Hair follicle dermal papilla cell (primary cell): Measurements from ENCODE around the gene EXO5. TPM values are rescaled to one million over a fixed set of nuclear protein-coding genes. Genes with fewer than 3 reads are reported as not detected.

ENCODE experiments used
- small RNA-seq: library from RNA; depleted of rRNA; stranded (forward); fragments of <200 nt; gene quantifications from one replicate; pipeline ENCODE3, GENCODE V24; 2012
- total RNA-seq: library from RNA; depleted of rRNA; stranded (reverse); fragments of >200 nt; gene quantifications from 2 replicates; pipeline ENCODE4 v1.2.3, GENCODE V29; 2012

EXO5 gene, protein sequence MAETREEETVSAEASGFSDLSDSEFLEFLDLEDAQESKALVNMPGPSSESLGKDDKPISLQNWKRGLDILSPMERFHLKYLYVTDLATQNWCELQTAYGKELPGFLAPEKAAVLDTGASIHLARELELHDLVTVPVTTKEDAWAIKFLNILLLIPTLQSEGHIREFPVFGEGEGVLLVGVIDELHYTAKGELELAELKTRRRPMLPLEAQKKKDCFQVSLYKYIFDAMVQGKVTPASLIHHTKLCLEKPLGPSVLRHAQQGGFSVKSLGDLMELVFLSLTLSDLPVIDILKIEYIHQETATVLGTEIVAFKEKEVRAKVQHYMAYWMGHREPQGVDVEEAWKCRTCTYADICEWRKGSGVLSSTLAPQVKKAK
- 10.7 and 11.0 TPM in 2 replicates for total RNA-seq

DNA sequence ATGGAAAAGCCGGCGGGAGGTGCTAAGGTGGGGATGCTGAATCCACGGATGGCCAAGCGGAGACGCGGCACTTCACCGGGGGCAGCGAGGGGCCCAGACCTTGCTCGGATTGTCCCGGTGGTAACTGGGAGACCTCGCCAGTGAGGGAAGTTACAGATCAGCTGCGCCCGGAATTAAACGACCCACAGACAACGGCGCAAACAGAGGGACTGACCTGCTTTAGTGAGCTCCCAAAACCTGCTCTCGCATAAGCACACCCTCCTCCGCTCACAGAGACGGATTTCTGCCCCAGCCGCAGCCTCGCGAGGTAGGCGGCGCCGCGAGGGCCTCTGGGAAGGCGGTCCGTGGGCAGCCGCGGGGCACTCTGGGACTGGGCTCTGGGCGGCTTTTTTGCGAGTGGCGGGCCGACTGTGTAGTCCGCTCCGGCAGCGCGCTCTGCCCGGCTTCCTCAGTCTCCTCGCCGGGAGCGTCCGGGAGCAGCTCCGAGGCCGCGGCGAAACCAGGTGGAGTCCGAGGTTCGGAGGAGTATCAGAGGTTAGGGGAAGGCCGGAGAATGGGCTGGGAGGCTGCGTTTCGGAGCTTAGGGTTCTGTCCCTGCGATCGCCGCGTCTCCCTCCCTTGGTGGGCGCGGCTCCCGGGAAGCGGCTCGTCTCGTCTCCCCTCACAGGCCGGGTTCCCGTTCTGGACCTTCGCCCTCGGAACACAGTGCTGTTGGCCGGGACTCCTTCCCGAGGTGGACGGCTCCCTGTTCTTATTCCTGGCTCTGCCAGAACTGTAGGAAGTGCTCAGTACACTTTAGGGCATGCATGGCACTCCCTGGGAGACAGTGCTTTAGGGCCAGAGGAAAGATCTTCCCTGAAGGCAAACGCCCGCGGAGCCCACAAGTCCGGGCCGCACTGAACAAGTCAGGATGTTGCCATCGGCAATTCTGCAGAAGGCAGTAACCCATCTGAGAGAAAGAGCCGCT is at the start of gene EXO5:
EXO5 (plus strand) TSS at position 393 of the 967 bp plus-strand sequence. CDS start 5,778 bp downstream, outside the sequence.

DNA sequence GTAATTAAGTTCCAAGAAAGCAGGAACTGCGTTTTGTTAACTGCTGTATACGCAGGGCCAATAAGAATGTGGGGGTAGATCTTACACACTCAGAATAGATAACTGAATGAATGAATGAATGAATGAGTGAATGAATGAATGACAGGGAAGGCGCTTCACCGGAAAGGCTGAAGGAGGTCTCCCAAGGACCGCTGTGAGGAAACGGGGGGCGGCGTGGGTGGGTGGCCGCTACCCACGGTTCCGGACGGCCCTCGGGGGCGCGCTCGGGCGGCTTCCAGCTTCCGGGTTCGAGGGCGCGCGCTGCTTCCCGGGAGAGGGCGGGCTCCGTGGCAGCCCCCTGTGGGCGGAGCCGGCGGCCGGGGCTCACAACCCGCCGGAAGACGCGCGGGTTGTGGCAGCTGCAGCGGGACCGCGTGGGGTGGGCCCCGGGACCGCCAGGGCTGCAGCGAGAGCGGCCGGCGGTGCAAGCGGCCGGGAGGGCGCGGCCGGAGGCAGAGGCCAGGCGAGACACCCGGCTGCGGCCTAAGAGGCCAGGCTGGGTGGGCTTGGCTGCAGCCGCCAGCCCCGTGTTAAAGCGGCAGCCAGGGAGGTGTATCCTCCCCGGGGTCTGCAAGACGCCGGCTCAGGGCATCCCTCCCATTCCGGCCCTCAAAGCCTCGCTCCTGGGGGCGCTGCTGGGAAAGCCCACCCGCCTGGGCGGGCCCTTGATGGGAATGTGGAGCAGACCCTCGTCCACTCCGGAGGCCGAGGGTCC is 31.5 kb upstream of the EXO5 start, which contains the start of gene ZFP69:
ZFP69 (plus strand) TSS at position 367 of the 754 bp plus-strand sequence. CDS start 2,072 bp downstream, outside the sequence.

DNA sequence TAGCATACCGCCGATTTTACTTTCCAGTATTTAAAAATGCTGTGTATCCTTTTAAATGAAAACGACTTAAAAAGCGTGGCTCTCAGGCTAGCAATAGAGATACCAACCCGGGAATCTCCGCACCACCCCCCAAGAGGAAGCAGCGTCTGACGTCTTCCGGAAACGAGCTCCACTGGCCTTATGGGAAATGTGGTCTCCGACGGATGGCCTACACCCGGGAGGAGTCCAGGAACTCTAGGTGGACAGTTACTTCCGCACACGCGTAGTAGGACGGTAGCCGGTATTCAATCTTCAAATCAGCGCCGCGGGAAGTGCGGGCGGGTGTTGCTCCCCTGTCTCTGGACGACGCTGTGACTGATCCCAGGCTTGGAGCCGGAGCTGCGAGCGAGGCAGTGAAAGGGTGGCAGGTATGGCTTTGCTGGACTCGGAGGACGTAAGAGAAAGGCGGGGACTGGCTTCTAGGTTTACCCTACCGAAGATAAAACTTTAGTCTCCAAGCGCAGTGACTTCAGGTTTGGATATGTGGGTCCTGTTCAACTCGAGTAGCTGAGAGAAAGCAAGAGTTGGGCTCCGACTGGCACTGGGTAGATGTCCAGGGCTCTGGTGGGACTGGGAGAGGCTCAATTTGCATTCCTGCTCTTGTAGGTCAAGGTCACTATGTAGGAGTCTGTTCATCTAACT is 23.0 kb downstream of the EXO5 start, which contains the start of gene ZNF684:
ZNF684 (plus strand) TSS at position 257 of the 681 bp plus-strand sequence. CDS start 1,530 bp downstream, outside the sequence.

Small RNA genes lying within 50 kb of the gene (small RNA-seq; reads per million reads assigned to genes)
- not detected for gene AL356379.1

Other genes starting within 250 kb of the EXO5 start
- 2.7 and 4.4 TPM in 2 replicates for gene COL9A2, start 191.5 kb upstream of the EXO5 start, total RNA-seq
- gene SMAP2, start 135.0 kb upstream of the EXO5 start, total RNA-seq = 21.1 and 24.8 TPM in 2 replicates
- gene ZFP69B, start 58.3 kb upstream of the EXO5 start, total RNA-seq = 1.9 and 2.3 TPM in 2 replicates
- 4.1 and 4.4 TPM in 2 replicates for gene ZFP69, start 31.5 kb upstream of the EXO5 start, total RNA-seq
- gene ZNF684, start 22.9 kb downstream of the EXO5 start, total RNA-seq = 2.8 and 3.7 TPM in 2 replicates
- 0.36 and 0.81 TPM in 2 replicates for gene RIMS3, start 156.9 kb downstream of the EXO5 start, total RNA-seq
- gene NFYC, start 182.9 kb downstream of the EXO5 start, total RNA-seq = 25.1 and 29.2 TPM in 2 replicates